NCI-H2227 (cell line): ENCODE results near the gene CDKN1C.

Source experiments
- DNase-seq: peaks from one replicate; lab custom pipeline; 2025; ENCODE audit not compliant: unreplicated experiment; lab: John Stamatoyannopoulos, UW

The CDKN1C gene

DNA sequence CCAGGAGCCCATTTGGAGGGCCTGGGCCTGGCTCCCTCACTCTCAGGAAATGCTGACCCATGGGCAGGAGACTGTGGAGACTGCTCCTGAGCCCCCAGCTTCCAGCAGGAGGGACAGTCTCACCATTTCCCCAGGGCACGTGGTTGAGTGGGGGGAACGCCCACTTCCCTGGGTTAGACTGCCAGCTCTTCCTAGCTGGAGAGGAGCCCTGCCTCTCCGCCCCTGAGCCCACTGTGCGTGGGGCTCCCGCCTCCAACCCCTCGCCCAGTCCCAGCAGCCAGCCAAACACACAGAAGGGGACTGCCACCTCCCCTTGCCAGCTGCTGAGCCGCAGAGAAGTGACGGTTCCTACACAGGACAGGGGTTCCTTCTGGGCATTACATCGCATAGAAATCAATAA, 37.1 kb downstream of the CDKN1C start:
- no peak for DNase-seq

DNA sequence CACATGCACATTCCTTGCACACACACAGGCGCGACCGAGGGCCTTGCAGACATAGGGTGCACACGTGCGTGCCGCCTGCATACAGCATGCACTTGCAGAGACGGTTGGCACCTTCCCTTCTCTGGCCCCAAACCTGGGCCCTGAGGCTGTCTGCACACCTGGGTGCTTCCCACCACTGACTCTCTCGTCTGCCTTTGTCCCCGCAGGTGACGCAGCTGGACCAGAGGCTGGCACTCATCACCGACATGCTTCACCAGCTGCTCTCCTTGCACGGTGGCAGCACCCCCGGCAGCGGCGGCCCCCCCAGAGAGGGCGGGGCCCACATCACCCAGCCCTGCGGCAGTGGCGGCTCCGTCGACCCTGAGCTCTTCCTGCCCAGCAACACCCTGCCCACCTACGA, 38.0 kb downstream of the CDKN1C start:
- DNase-seq, result peak; percentile 25

DNA sequence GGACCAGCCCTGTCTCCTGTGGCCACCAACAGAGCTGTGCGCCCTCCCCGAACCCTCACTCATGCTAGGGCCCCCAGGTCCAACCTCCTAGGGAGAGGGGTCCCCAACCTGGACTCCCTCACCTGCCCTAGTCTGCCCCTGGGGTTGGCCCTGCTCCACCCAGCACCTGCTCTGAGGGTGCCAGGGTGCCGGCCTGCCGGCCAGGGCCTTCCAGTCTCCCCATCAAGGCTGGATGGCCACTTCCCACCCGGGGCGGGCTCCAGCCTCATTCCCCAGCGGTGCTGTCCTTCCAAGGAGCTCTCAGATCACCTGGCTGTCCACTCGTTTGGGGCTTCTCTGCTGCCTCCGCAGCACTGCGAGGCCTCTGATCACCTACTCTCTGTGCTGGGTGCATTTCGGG, 39.1 kb downstream of the CDKN1C start:
- no peak for DNase-seq

DNA sequence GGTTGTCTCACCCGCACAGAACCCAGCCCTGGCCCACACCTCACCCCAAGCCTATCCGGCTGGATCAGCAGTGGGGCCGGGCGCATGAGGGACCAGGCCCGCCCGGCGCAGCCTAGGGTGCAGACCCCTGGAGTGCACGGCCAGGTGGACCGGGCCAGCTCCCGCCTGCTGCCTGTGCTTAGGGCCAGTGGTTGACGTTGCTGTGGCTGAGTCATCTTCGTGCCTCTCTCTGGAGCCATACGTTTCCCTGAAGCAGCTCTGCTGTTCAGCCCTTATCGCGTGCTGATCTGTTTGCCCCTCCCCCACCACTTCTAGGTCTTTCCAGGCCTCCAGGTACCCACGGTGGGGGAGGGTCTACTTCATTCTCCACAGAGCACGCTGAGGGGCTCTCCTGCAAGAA, 39.5 kb downstream of the CDKN1C start:
- DNase-seq, result no peak

DNA sequence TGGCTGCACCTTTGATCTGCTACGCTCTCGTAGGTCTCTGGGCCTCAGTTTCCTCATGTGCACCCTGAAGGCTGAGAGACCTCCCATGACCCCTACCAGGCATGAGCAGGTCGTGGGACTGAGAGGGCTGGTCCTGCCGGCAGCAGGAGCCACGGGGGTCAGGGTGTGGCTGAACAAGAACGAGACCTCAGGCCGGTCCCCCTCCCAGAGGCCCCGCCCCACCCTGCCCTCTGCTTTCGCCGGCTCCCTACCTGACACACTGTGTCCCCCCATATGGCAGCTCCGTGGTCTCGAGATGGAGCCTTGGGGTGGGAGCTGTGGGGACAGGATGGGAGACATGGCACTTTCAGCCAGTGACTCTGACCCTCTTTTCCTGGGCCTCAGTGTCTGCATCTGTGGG, 40.6 kb downstream of the CDKN1C start:
- no peak for DNase-seq

GRCh38 chr11:2844116-2844842, 41.3 kb downstream of the CDKN1C start:
- no peak for DNase-seq

GRCh38 chr11:2843551-2843950, 42.0 kb downstream of the CDKN1C start:
- no peak for DNase-seq

- DNase-seq, result no peak
Measured at GRCh38 chr11:2842876-2843275, 42.7 kb downstream of the CDKN1C start.

DNA sequence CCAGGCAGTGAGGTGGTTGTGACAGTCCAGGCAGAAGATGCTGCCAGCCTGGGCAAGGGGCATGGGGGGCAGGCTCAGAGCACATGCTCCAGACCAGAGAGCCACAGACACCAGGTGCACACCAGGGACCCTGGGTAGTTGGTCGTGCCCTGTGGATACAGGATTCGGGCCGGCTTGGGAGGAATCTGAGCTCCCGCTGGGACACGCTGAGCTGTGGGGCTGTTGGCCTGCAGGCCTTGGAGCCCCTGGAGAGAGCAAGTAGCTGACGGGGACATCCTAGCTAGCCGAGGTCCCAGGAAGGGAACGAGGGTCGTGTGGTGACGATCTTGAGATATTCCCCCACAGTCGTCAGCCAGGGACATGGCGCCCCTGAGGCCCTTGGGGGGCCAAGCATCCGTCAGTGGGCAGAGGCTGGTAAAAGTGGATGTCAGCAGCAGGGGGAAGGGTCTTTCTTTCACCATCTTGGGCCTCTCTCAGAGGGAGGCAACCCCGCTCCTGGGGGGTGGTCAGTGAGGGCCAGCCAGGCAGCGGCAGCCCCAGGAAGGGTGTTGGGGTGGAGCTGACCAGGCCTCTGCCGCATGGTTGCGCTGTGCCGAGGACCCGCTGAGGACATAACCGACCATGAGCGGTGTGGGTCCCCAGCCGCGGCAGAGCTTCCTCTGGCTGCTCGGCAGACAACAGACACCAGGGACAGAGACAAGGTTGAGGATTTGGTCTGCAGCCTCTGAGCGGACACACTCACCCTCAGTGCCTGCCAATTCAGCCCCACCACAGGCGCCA, 44.0 kb downstream of the CDKN1C start:
- DNase-seq, result no peak

GRCh38 chr11:2839395-2839943, 46.1 kb downstream of the CDKN1C start:
- DNase-seq, result no peak

GRCh38 chr11:2838676-2839294, 46.8 kb downstream of the CDKN1C start:
- no peak for DNase-seq

DNA sequence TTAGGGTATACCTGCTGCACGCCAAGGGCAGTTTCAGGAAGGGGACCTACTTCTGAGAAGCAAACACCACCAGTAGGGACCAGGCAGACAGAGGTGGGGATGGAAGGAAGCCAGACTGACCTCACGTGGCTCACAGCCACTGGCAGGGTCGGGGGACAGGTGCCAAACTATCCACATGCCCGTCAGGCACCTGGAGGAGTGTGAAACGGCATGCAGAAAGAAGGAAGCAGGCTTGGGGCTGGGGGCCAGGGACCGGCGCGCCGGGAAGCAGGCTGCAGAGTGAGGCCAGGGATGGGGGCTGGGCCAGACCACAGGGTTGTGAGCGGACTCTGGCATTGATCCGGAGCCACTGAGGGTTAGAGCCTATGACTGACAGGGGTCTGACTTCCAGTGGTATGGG, 47.5 kb downstream of the CDKN1C start:
- no peak for DNase-seq

DNA sequence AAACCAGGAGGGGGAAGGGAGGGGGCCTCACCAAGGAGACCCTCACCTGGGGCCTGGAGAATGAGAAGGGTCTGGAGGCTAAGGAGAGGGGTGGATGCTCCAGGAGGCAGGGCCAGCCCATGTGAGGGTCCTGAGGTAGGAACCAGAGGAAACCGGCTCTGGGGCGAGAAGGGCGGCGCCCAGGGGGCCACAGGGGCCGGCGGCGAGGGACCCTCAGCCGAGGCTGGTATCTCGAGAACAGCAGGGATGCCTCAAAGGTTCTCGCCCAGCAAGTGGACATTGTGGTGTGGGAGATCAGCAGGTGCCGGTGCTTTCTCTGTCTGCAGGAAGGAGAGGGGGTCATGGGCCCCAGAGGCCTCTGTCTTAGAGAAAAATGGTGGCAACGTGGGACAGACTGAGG, 47.9 kb downstream of the CDKN1C start:
- DNase-seq, result no peak

GRCh38 chr11:2837096-2837601, 48.4 kb downstream of the CDKN1C start:
- peak; percentile 47 for DNase-seq

- no peak for DNase-seq
Measured at GRCh38 chr11:2836315-2837095, 49.1 kb downstream of the CDKN1C start.

GRCh38 chr11:2835751-2836150, 49.8 kb downstream of the CDKN1C start:
- DNase-seq, result no peak

DNA sequence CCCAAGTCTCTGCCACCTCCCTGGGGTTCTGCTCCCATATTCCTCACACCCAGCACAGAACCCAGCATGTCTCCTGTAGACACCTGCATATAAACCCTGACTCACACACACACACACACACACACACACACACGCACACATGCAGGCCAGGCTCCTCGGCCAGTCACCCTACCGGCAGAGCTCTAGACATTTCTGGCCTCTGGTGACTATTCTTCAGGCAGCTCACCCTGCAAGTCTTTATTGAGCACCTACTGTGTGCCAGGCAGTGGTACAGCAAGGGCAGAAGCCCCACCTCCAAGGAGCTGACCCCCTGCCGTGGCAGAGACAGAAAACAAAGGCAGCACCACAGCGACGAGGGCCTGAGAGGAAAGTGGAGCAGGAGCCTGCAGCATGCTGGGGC, 50.3 kb downstream of the CDKN1C start:
- no peak for DNase-seq

DNA sequence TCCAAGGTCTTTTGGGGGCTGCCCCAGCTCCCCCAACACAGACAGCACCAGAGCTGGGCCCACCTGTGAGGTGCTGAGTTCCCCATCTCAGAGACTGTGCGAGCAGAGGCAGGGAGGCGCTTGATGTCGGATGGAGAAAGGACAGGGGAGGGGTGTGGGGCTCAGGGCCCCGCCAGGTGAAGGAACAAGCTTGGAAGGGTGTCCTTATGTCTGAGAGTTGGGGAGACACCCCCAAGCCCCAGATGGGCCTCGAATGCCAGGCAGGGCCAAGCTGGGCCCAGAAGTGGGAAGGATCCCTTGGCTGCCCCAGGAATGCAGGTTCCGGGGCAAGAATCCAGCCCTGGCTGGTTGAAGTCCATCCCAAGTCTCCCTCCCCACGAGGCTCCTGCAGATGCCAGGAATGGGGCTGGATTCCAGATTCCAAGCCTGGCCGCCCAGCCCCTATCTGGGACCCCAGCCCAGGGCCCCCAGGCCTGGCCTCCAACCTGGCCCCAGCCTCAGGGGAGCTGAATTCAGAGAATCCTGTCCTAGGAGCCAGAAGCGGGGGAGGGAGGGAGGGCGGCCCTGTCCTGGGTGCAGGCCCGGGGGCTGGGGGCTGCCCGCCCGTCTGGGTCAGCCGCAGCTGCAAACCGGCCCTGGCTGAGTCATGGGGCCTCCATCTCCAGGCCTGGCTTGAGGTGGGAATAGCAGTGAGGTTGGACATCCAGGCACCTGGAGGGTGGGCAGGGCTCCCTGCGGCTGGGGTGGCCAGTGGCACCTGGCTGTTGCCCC, 50.9 kb downstream of the CDKN1C start:
- DNase-seq, result no peak

DNA sequence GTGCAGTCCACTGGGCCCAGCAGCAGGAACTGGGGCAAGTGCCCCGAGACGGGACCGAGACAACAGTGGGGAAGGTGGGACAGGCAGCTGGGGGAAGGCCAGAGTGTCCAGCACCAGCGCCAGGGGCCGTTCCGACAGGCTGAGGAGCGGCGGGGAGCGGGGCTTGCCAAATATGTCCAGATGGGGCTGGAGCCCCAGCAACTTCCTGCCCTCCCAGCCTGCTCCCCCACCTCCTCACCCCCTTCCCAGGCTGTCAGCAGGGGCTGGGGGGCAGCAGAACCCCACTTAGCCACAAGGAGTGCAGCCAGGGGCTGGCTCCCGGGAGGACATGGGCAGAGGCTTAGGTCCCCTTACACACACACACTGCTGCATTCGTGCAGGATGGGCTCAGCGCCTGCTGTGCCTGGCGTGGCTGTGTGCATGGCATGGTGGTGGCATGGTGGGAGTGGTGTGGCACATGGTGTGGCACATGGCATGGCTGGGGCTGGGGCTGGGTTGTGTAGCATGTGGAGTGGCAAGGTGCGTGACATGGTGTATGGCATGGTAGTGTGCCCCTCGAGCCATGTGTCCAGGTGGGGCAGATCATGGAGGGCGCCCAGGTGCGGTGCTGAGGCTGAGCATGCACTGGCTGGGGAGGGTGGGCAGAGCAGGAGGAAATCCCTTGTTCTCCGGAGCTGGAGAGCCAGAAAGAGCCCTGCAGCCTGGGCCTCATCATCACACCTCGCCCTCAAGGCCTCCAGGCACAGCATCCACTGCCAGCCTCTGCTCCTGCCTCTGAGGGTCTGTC, 51.7 kb downstream of the CDKN1C start:
- no peak for DNase-seq
